Ishikawa (cell line): ENCODE results near the gene SKOR1.

Experiments
- CEBPB ChIP-seq: IDR thresholded peaks from 2 replicates; pipeline ENCODE4 v1.6.1; 2012
- CREB1 ChIP-seq: IDR thresholded peaks from 2 replicates; pipeline ENCODE4 v1.6.1; 2012; ENCODE audit warnings: low read depth
- EGR1 ChIP-seq: IDR thresholded peaks from 2 replicates; pipeline ENCODE4 v1.6.1; 2012
- EP300 ChIP-seq: IDR thresholded peaks from 2 replicates; pipeline ENCODE4 v1.6.1; 2012; ENCODE audit warnings: borderline replicate concordance
- FOXM1 ChIP-seq: IDR thresholded peaks from 2 replicates; pipeline ENCODE4 v1.6.1; 2012; ENCODE audit warnings: low read depth, borderline replicate concordance
- MAX ChIP-seq: IDR thresholded peaks from 2 replicates; pipeline ENCODE4 v1.6.1; 2012
- NFIC ChIP-seq: IDR thresholded peaks from 2 replicates; pipeline ENCODE4 v1.6.1; 2012
- RAD21 ChIP-seq: IDR thresholded peaks from 2 replicates; pipeline ENCODE4 v1.6.1; 2012; ENCODE audit warnings: low read depth
- REST ChIP-seq: IDR thresholded peaks from 2 replicates; pipeline ENCODE4 v1.6.1; 2012; ENCODE audit warnings: low read depth, mild to moderate bottlenecking
- TAF1 ChIP-seq: IDR thresholded peaks from 2 replicates; pipeline ENCODE4 v1.6.1; 2012; ENCODE audit warnings: low read depth, mild to moderate bottlenecking
- TCF12 ChIP-seq: IDR thresholded peaks from 2 replicates; pipeline ENCODE4 v1.6.1; 2012; ENCODE audit warnings: low read depth
- TEAD4 ChIP-seq: IDR thresholded peaks from 2 replicates; pipeline ENCODE4 v1.6.1; 2012
- USF1 ChIP-seq: IDR thresholded peaks from 2 replicates; pipeline ENCODE4 v1.6.1; 2012
- YY1 ChIP-seq: IDR thresholded peaks from 2 replicates; pipeline ENCODE4 v1.6.1; 2012; ENCODE audit warnings: low read depth
- ZBTB7A ChIP-seq: IDR thresholded peaks from 2 replicates; pipeline ENCODE4 v1.6.1; 2012; ENCODE audit warnings: low read depth

SKOR1 gene

GRCh38 chr15:67790610-67791319 is 34.5 kb upstream of the SKOR1 start:
- TF ChIP-seq EGR1 (no peak), EP300 (no peak), TAF1 (no peak), CEBPB (no peak), REST (no peak), ZBTB7A (no peak), TEAD4 (no peak), FOXM1 (no peak), NFIC (no peak), RAD21 (no peak), TCF12 (no peak), MAX (no peak), CREB1 (no peak), YY1 (no peak), USF1 (no peak)

GRCh38 chr15:67792250-67792942 is 32.9 kb upstream of the SKOR1 start:
- TF ChIP-seq RAD21 (no peak), TCF12 (no peak), USF1 (no peak), TAF1 (no peak), REST (no peak), ZBTB7A (no peak), FOXM1 (no peak), NFIC (no peak), CEBPB (no peak), MAX (no peak), EGR1 (no peak), TEAD4 (no peak), CREB1 (no peak), EP300 (no peak), YY1 (no peak)

GRCh38 chr15:67794832-67795574 is 30.3 kb upstream of the SKOR1 start:
- TF ChIP-seq EP300: no peak
- no peak for TF ChIP-seq TEAD4
- no peak for TF ChIP-seq TCF12
- TF ChIP-seq NFIC: no peak
- TF ChIP-seq FOXM1: no peak
- no peak for TF ChIP-seq MAX
- TF ChIP-seq REST: no peak
- TF ChIP-seq RAD21: no peak
- TF ChIP-seq TAF1: no peak
- no peak for TF ChIP-seq ZBTB7A
- no peak for TF ChIP-seq CREB1
- TF ChIP-seq USF1: no peak
- TF ChIP-seq EGR1: no peak
- no peak for TF ChIP-seq CEBPB
